ENCODE results near the gene PLEKHA7.
A peak's percentile ranks its signal among the peaks of the same experiment; 100 is the strongest.
"Not testable (repeated sequence)": the region's sequence is repeated elsewhere in the genome, so short reads cannot be mapped to it uniquely, and the experiment has no call there.

Gene PLEKHA7

GRCh38 chr11:17000987-17001386, 13.2 kb downstream of the PLEKHA7 start:
- peaks cover 30% of the 10 kb centered on the region for H3K4me1 Mint-ChIP-seq
- H3K36me3 Mint-ChIP-seq (ENCODE audit: low read depth): no peaks in the 10 kb centered on the region
- H3K27me3 Mint-ChIP-seq (ENCODE audit: low read depth, poor library complexity): peaks cover 37% of the 10 kb centered on the region
- no peak overlapping the region for H3K4me3 Mint-ChIP-seq
- no peak for TF ChIP-seq CTCF (IDR thresholded peaks at IDR 0.05)
- no peak overlapping the region for H3K27ac Mint-ChIP-seq
- DNase-seq: peak; percentile 12
- no peaks in the 10 kb centered on the region for H3K9me3 Mint-ChIP-seq

- H3K4me1 Mint-ChIP-seq: peaks cover 30% of the 10 kb centered on the region
- H3K27ac Mint-ChIP-seq; H3K36me3 Mint-ChIP-seq (ENCODE audit: low read depth); H3K4me3 Mint-ChIP-seq; H3K9me3 Mint-ChIP-seq; DNase-seq: not testable (repeated sequence)
- H3K27me3 Mint-ChIP-seq (ENCODE audit: low read depth, poor library complexity): peaks cover 36% of the 10 kb centered on the region
These were observed 14.0 kb downstream of the PLEKHA7 start for GRCh38 chr11:17000253-17000652.

GRCh38 chr11:16999116-16999515, 15.1 kb downstream of the PLEKHA7 start:
- Mint-ChIP-seq H3K9me3 (no peaks in the 10 kb centered on the region), H3K27ac (no peak overlapping the region), H3K4me1 (peaks cover 30% of the 10 kb centered on the region), H3K4me3 (no peak overlapping the region), H3K27me3 (ENCODE audit: low read depth, poor library complexity) (peaks cover 31% of the 10 kb centered on the region), H3K36me3 (ENCODE audit: low read depth) (no peaks in the 10 kb centered on the region)
- DNase-seq: no peak
- TF ChIP-seq CTCF (IDR thresholded peaks at IDR 0.05): no peak

- Mint-ChIP-seq H3K36me3 (ENCODE audit: low read depth) (no peaks in the 10 kb centered on the region), H3K27me3 (ENCODE audit: low read depth, poor library complexity) (peaks cover 35% of the 10 kb centered on the region), H3K9me3 (no peaks in the 10 kb centered on the region), H3K4me3 (no peak overlapping the region), H3K4me1 (peaks cover 30% of the 10 kb centered on the region), H3K27ac (no peak overlapping the region)
- no peak for TF ChIP-seq CTCF (IDR thresholded peaks at IDR 0.05)
- no peak for DNase-seq
These were observed 16.6 kb downstream of the PLEKHA7 start for GRCh38 chr11:16997624-16998023.

GRCh38 chr11:16993495-16993894, 20.7 kb downstream of the PLEKHA7 start:
- DNase-seq: no peak
- H3K9me3 Mint-ChIP-seq: no peaks in the 10 kb centered on the region
- H3K27ac Mint-ChIP-seq: no peak overlapping the region
- TF ChIP-seq CTCF (IDR thresholded peaks at IDR 0.05): no peak
- no peaks in the 10 kb centered on the region for H3K36me3 Mint-ChIP-seq (ENCODE audit: low read depth)
- H3K4me3 Mint-ChIP-seq: no peak overlapping the region
- peaks cover 11% of the 10 kb centered on the region for H3K4me1 Mint-ChIP-seq
- H3K27me3 Mint-ChIP-seq (ENCODE audit: low read depth, poor library complexity): peaks cover 38% of the 10 kb centered on the region

GRCh38 chr11:16992846-16993245, 21.4 kb downstream of the PLEKHA7 start:
- H3K36me3 Mint-ChIP-seq (ENCODE audit: low read depth): no peaks in the 10 kb centered on the region
- no peak for TF ChIP-seq CTCF (IDR thresholded peaks at IDR 0.05)
- H3K27me3 Mint-ChIP-seq (ENCODE audit: low read depth, poor library complexity): peaks cover 38% of the 10 kb centered on the region
- peak overlapping the region; percentile 74 for H3K27ac Mint-ChIP-seq
- no peaks in the 10 kb centered on the region for H3K9me3 Mint-ChIP-seq
- DNase-seq: no peak
- no peak overlapping the region for H3K4me3 Mint-ChIP-seq
- peaks cover 4% of the 10 kb centered on the region for H3K4me1 Mint-ChIP-seq
